Mucosa of descending colon (tissue), 3 donors: Measurements from ENCODE around the gene FAM9B. TPM values are rescaled to one million over a fixed set of nuclear protein-coding genes. Genes with fewer than 3 reads are reported as not detected.

Experiments used
- ATAC-seq: fragments of 200-7000 bp; cut with Tn5 transposase; one replicate; pipeline ENCODE4 v1.9.1; 2020; ENCODE audit warnings: mild to moderate bottlenecking, moderate library complexity
- DNase-seq, 3 donors: peaks; one replicate each; pipeline ENCODE4 v3.0.0-alpha.2; 2020
- H3K36me3 ChIP-seq: fragments of 200-600 bp; one replicate; pipeline ENCODE4 v1.8.0; 2021; ENCODE audit warnings: low read depth, mild to moderate bottlenecking
- H3K4me1 ChIP-seq: fragments of 200-600 bp; one replicate; pipeline ENCODE4 v1.8.0; 2021; ENCODE audit warnings: low read depth, mild to moderate bottlenecking
- H3K4me3 ChIP-seq: fragments of 200-600 bp; one replicate; pipeline ENCODE4 v1.8.0; 2021; ENCODE audit warnings: mild to moderate bottlenecking
- H3K9me3 ChIP-seq: fragments of 200-600 bp; one replicate; pipeline ENCODE4 v1.8.0; 2021; ENCODE audit warnings: mild to moderate bottlenecking
- CTCF ChIP-seq: fragments of 200-600 bp; IDR thresholded peaks from one replicate; pipeline ENCODE4 v1.8.0; 2022; ENCODE audit warnings: antibody characterized with exemption, mild to moderate bottlenecking
- intact Hi-C, 2 donors: fragments of 100-400 bp; cut with DNase I in 1 of 2; cut with micrococcal nuclease in 1 of 2; formaldehyde crosslinking; loops; one replicate each; pipeline versions ENCODE4 v1.11.0 to v1.11.1; 2022; cut with DNase I, micrococcal nuclease
- long read RNA-seq, 2 donors: library from polyadenylated mRNA; unstranded; transcript quantifications; one replicate each; pipeline ENCODE4 v2.0.0, GENCODE V29; 2019 to 2021
- total RNA-seq, 3 donors: library from RNA; stranded (reverse); fragmentation: NEBNext Ultra II Directional in 2 of 3; extraction: Animal tissue kit (Norgen Biotek cat#: 25700) in 2 of 3; gene quantifications; one replicate each; pipeline versions ENCODE4 v1.2.1 to v1.2.4, GENCODE V29; 2021 to 2023
- donor health status: DM: no; HTN: no; CAD: no; lungs with moderate emphysema.
- donor health status: DM: no; HTN: no; CAD: no.
- donor health status: DM: no; HTN: yes; CAD: no.

The FAM9B gene
- total RNA-seq = not detected
- long read RNA-seq, donor 1 = 0 reads
- long read RNA-seq, donor 2 = 0 reads

DNA sequence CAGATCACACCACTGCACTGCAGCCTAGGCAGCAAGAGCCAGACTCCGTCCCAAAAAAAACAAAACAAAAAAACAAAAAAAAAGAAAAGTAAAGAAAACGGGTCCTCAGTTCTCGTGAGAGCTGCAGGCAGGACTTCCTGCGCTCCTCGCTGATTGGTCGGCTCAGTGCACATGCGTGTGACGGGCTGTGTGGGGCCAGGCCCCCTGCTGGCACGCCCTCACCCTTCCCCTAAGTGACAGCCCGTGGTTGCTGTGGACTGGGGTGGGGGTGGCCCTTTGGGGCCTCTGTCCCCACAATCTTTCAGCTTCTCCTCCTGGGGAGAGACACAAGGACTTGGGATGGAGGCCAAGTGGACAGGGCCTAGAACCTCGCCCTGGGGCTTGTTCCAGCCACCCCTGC is at the start of gene FAM9B:
Gene FAM9B (minus strand): TSS at position 139 of the 400 bp plus-strand sequence. CDS start 1,141 bp downstream, outside the sequence.
- ATAC-seq = no peak
- no peaks in the 10 kb centered on the region for H3K4me1 ChIP-seq
- no peak for DNase-seq
- intact Hi-C loops = no loop called here
- H3K4me3 ChIP-seq = no peak within 1 kb of the TSS
- no peaks in the 10 kb centered on the region for H3K36me3 ChIP-seq
- TF ChIP-seq CTCF = no peak
- no peaks in the 10 kb centered on the region for H3K9me3 ChIP-seq

DNA sequence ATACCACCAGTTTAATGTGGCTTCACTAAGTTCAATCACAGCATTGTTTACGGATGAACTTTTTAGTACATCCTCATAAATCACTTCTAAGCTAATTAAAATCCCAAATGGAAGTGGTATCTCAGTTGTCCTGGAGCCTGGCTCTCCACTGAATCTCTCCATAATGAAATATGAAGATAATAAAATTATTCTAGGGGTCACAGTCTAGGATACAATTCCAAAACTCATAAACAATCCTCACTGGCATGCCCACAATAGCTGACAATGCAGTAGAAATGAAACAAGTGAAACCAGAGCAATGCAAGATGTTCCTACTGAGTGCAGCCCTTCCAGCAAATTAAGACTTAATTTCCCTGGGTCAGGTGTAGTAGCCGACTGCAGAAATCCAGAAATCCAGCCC is 47.3 kb upstream of the FAM9B start:
- no peak for DNase-seq
- no peak overlapping the region for H3K4me3 ChIP-seq
- H3K36me3 ChIP-seq = no peaks in the 10 kb centered on the region
- TF ChIP-seq CTCF = no peak
- no peak for ATAC-seq
- no peaks in the 10 kb centered on the region for H3K9me3 ChIP-seq
- intact Hi-C loops = no loop called here
- H3K4me1 ChIP-seq = no peaks in the 10 kb centered on the region

DNA sequence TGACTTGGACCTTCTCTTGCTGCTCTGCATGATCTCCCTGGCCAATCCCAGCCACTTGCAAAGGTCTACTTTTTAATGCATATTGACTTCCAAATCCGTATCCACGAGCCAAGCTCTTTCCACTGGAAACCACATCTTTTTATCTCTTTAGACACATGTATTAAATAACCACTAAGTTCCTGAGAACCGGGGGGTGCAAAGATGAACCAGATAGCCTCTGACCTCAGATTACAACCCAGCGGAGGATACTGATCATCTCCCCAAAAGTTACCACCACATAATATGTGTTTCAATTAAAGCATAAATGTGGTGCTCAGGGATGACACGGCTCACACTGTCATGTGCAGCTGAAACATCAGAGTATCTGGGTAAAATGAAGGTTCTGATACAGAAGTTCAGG is 40.4 kb upstream of the FAM9B start:
- H3K36me3 ChIP-seq = no peaks in the 10 kb centered on the region
- no peak for ATAC-seq
- no peaks in the 10 kb centered on the region for H3K4me1 ChIP-seq
- TF ChIP-seq CTCF = no peak
- no peaks in the 10 kb centered on the region for H3K9me3 ChIP-seq
- DNase-seq = no peak
- H3K4me3 ChIP-seq = no peak overlapping the region
- intact Hi-C loops = no loop called here

DNA sequence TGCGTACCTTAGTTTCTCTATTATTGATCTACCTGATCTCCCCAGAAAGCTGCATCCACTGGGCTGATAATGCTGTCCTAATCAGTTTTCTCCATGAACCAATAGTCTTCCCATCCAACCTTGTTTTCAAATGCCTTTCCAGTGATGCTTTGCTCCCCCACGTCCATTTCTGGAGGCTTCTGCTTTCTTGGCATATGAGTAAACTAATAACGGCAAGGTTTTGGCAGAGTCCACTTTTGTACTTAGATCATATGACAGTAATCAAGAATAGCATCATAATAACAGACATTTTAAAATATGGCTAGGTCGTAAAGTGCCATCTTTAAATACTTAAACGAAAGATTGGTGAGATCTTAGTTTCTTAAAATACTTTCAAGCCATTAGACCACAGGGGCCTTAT is 38.4 kb upstream of the FAM9B start:
- intact Hi-C loops = no loop called here
- H3K4me3 ChIP-seq = no peak overlapping the region
- no peaks in the 10 kb centered on the region for H3K4me1 ChIP-seq
- H3K9me3 ChIP-seq = no peaks in the 10 kb centered on the region
- TF ChIP-seq CTCF = no peak
- DNase-seq (no peak), ATAC-seq (no peak)
- no peaks in the 10 kb centered on the region for H3K36me3 ChIP-seq

DNA sequence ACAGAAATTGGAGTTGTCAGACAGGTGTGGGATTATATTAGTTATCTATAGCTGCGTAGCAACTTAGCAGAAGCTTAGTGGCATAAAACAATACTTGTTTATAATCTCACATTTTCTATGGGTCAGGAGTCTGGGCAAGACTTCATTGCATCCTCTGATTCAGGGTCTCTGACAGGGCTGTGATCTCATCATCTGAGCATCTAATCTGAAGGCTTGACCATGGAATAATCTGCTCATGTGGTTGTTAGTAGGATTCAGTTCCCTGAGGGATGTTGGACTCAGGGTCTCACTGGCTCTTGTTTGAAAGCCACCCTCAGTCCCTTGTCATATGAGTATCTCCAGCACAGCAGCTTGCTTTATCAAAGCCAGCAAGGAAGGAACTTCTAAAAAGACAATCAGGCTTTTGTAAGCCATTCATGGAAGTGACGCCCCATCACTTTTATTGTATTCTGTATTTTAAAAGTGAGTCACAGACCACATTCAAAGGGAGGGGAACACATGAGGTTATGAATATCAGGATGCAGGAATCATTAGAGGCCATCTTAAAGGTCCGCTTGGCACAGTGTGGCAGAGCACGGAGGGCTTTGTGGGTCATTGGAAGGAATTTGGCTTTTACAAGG is 37.2 kb upstream of the FAM9B start:
- TF ChIP-seq CTCF = no peak
- H3K36me3 ChIP-seq = no peaks in the 10 kb centered on the region
- H3K9me3 ChIP-seq = no peaks in the 10 kb centered on the region
- H3K4me3 ChIP-seq = no peak overlapping the region
- DNase-seq (no peak), ATAC-seq (no peak)
- intact Hi-C loops = no loop called here
- no peaks in the 10 kb centered on the region for H3K4me1 ChIP-seq

GRCh38 chrX:9069573-9069972 is 35.6 kb upstream of the FAM9B start:
- intact Hi-C loops = no loop called here
- ATAC-seq (no peak), DNase-seq (no peak)
- no peaks in the 10 kb centered on the region for H3K9me3 ChIP-seq
- no peak overlapping the region for H3K4me3 ChIP-seq
- no peaks in the 10 kb centered on the region for H3K36me3 ChIP-seq
- H3K4me1 ChIP-seq = no peaks in the 10 kb centered on the region
- no peak for TF ChIP-seq CTCF
